Lower leg skin (tissue), 4 donors: Measurements from ENCODE around the gene C9orf153. TPM values are rescaled to one million over a fixed set of nuclear protein-coding genes. Genes with fewer than 3 reads are reported as not detected.
"Not testable (repeated sequence)": the region's sequence is repeated elsewhere in the genome, so short reads cannot be mapped to it uniquely, and the experiment has no call there.

Experiments used
- DNase-seq, 2 donors: peaks; one replicate each; pipeline ENCODE4 v3.0.0-alpha.2; 2019; ENCODE audit warnings: low spot score in 2 of 2
- H3K4me3 ChIP-seq: fragments of 200-600 bp; sonication (generic); 2 replicates; pipeline ENCODE4 v1.5.1; 2017; ENCODE audit warnings: mild to moderate bottlenecking, low read depth; ENCODE audit not compliant: poor library complexity, severe bottlenecking
- CTCF ChIP-seq, 3 donors: fragments of 450-650 bp; IDR thresholded peaks; one replicate each; pipeline ENCODE4 v1.5.1; 2016; ENCODE audit warnings: antibody characterized with exemption in 3 of 3, mild to moderate bottlenecking in 3 of 3, moderate library complexity in 2 of 3
- POLR2A ChIP-seq, 2 donors: fragments of 450-650 bp; IDR thresholded peaks; one replicate each; pipeline ENCODE4 v1.6.1; 2016 to 2017; ENCODE audit warnings: antibody characterized with exemption in 2 of 2, mild to moderate bottlenecking in 1 of 2, moderate library complexity in 1 of 2
- WGBS, 2 donors: methylation state at CpG; one replicate each; pipeline ENCODE4 v1.1.5; 2018; 5-methylcytosine and 5-hydroxymethylcytosine counted together
- intact Hi-C: fragments of 100-400 bp; cut with DNase I; formaldehyde crosslinking; loops from one replicate; pipeline ENCODE4 v1.15.0; 2023; ENCODE audit warnings: low total_unique reads
- total RNA-seq, 4 donors: library from RNA; depleted of rRNA; stranded (reverse); fragments of >200 nt; gene quantifications; one replicate each; pipeline ENCODE4 v1.1.0, GENCODE V29; 2016

C9orf153 gene
- total RNA-seq, 4 donors from 2014 or later: 0.16 to 0.63 TPM; not detected in 2

- TF ChIP-seq POLR2A (IDR thresholded peaks at IDR 0.05) (no peak), CTCF (IDR thresholded peaks at IDR 0.05) (no peak)
- DNase-seq: no peak
- no peak overlapping the region for H3K4me3 ChIP-seq
- WGBS, 2 donors: 89 to 91% methylated on average over 11 of the region's 11 CpGs
- intact Hi-C loops: no loop called here
These were observed 39.4 kb upstream of the C9orf153 start for GRCh38 chr9:86298873-86299272.

- DNase-seq, H3K4me3 ChIP-seq, intact Hi-C loops: not testable (repeated sequence)
- WGBS, 2 donors: 90 to 93% methylated on average over 6 of the region's 6 CpGs
These were observed 30.9 kb upstream of the C9orf153 start for GRCh38 chr9:86290341-86290740.

- no peak for DNase-seq
- TF ChIP-seq CTCF (IDR thresholded peaks at IDR 0.05) (no peak), POLR2A (IDR thresholded peaks at IDR 0.05) (no peak)
- intact Hi-C loops: no loop called here
- 88 to 89% methylated on average over 6 of the region's 6 CpGs for WGBS, 2 donors
- no peak overlapping the region for H3K4me3 ChIP-seq
These were observed 29.2 kb upstream of the C9orf153 start for GRCh38 chr9:86288499-86289198.

- WGBS, 2 donors: 53 to 75% methylated on average over 7 of the region's 7 CpGs
- TF ChIP-seq CTCF (IDR thresholded peaks at IDR 0.05): no peak
- no peak for TF ChIP-seq POLR2A (IDR thresholded peaks at IDR 0.05)
- DNase-seq: no peak
- intact Hi-C loops: no loop called here
- H3K4me3 ChIP-seq: no peak overlapping the region
These were observed 27.6 kb upstream of the C9orf153 start for GRCh38 chr9:86287013-86287412.

GRCh38 chr9:86286278-86286677 is 26.8 kb upstream of the C9orf153 start:
- TF ChIP-seq CTCF (IDR thresholded peaks at IDR 0.05): no peak
- 47 to 64% methylated on average over 3 of the region's 3 CpGs for WGBS, 2 donors
- H3K4me3 ChIP-seq: no peak overlapping the region
- no peak for DNase-seq
- intact Hi-C loops: no loop called here

GRCh38 chr9:86285261-86285660 is 25.8 kb upstream of the C9orf153 start:
- intact Hi-C loops: no loop called here
- WGBS, 2 donors: 68 to 76% methylated on average over 2 of the region's 2 CpGs
- no peak overlapping the region for H3K4me3 ChIP-seq
- TF ChIP-seq POLR2A (IDR thresholded peaks at IDR 0.05) (no peak), CTCF (IDR thresholded peaks at IDR 0.05) (no peak)
- DNase-seq: no peak
